H1 (cell line): ENCODE data around the gene CABP1. TPM values are rescaled to one million over a fixed set of nuclear protein-coding genes. Genes with fewer than 3 reads are reported as not detected.

Experiments used
- CTCF ChIA-PET: fragments of 300-600 bp; sonication (Branson Sonifier 250); formaldehyde crosslinking; loops from one replicate; lab custom pipeline; 2021; ENCODE audit not compliant: partially characterized antibody; lab: Charles Lee
- POLR2A ChIA-PET: fragments of 300-600 bp; sonication (Branson Sonifier 250); formaldehyde crosslinking; loops from one replicate; lab custom pipeline; 2021; ENCODE audit warnings: inconsistent platforms; ENCODE audit not compliant: partially characterized antibody; lab: Charles Lee
- DNase-seq, 2 experiments: peaks; one replicate each; pipeline versions ENCODE4 v3.0.0 to v3.0.0-alpha.2; 2010 to 2022; ENCODE audit warnings: low spot score in 2 of 2, low read depth in 1 of 2, mixed read lengths in 1 of 2
- FAIRE-seq: peaks from 2 replicates; lab custom pipeline; 2011; peaks lifted over from hg19 to GRCh38; lab: Jason Lieb, UNC
- H2AFZ ChIP-seq: 2 replicates; pipeline ENCODE4 v1.8.1; 2012; ENCODE audit warnings: low read length, inconsistent platforms
- H2AK5ac ChIP-seq: 2 replicates; pipeline ENCODE4 v1.6.1; 2013; ENCODE audit warnings: low read depth, low read length
- H2BK120ac ChIP-seq: replicated peaks from 2 replicates; pipeline ENCODE3; 2013; ENCODE audit warnings: low read depth, low read length, inconsistent platforms
- H2BK12ac ChIP-seq: 2 replicates; pipeline ENCODE4 v1.6.1; 2013; ENCODE audit warnings: low read depth, low read length
- H2BK15ac ChIP-seq: 2 replicates; pipeline ENCODE4 v1.6.1; 2013; ENCODE audit warnings: low read length
- H2BK20ac ChIP-seq: 2 replicates; pipeline ENCODE4 v1.6.1; 2013; ENCODE audit warnings: low read length
- H2BK5ac ChIP-seq: 2 replicates; pipeline ENCODE4 v1.6.1; 2013; ENCODE audit warnings: low read depth, low read length
- H3K14ac ChIP-seq: 2 replicates; pipeline ENCODE4 v1.6.1; 2013; ENCODE audit warnings: inconsistent platforms; ENCODE audit not compliant: insufficient read length
- H3K18ac ChIP-seq: 2 replicates; pipeline ENCODE4 v1.6.1; 2013; ENCODE audit warnings: low read length; ENCODE audit errors: extremely low read depth
- H3K23ac ChIP-seq: 2 replicates; pipeline ENCODE4 v1.6.1; 2013; ENCODE audit warnings: inconsistent platforms; ENCODE audit not compliant: insufficient read length
- H3K23me2 ChIP-seq: 2 replicates; pipeline ENCODE4 v1.6.1; 2013; ENCODE audit warnings: low read depth, low read length
- H3K27ac ChIP-seq: 2 replicates; pipeline ENCODE4 v1.6.1; 2011; ENCODE audit warnings: low read depth, low read length, inconsistent platforms
- H3K27me3 ChIP-seq, 4 experiments: replicated peaks in 1 of 4; 1 replicate in 1 of 4; 2 replicates in 3 of 4; pipeline versions ENCODE4 v1.6.1 to v1.8.1; 2011 to 2013; ENCODE audit warnings: low read length in 3 of 4, mild to moderate bottlenecking in 3 of 4, inconsistent platforms in 2 of 4, mixed read lengths in 2 of 4, moderate library complexity in 1 of 4; ENCODE audit not compliant: control insufficient read depth in 3 of 4, insufficient read depth in 3 of 4; ENCODE audit errors: extremely low read depth in 1 of 4
- H3K36me3 ChIP-seq, 4 experiments: 2 replicates each; pipeline versions ENCODE4 v1.6.1 to v1.8.1; 2011 to 2013; ENCODE audit warnings: mild to moderate bottlenecking in 4 of 4, low read length in 3 of 4, moderate library complexity in 2 of 4, control low read depth in 1 of 4, inconsistent platforms in 1 of 4; ENCODE audit not compliant: insufficient read depth in 4 of 4, control insufficient read depth in 2 of 4
- H3K4ac ChIP-seq: replicated peaks from 2 replicates; pipeline ENCODE3; 2013; ENCODE audit warnings: low read length, low read depth, mixed read lengths, inconsistent platforms; ENCODE audit not compliant: insufficient read length
- H3K4me1 ChIP-seq, 4 experiments: replicated peaks in 1 of 4; 1 replicate in 1 of 4; 2 replicates in 3 of 4; pipeline versions ENCODE4 v1.6.1 to v1.8.1; 2011 to 2013; ENCODE audit warnings: low read length in 3 of 4, inconsistent platforms in 2 of 4, mixed read lengths in 1 of 4; ENCODE audit not compliant: insufficient read depth in 4 of 4, control insufficient read depth in 3 of 4
- H3K4me2 ChIP-seq, 2 experiments: 2 replicates each; pipeline versions ENCODE4 v1.6.1 to v1.8.1; 2011 to 2013; ENCODE audit warnings: low read depth in 2 of 2, low read length in 2 of 2, control low read depth in 1 of 2, inconsistent platforms in 1 of 2, mild to moderate bottlenecking in 1 of 2; ENCODE audit not compliant: insufficient read depth in 1 of 2
- H3K4me3 ChIP-seq, 4 experiments: fragments of 200-600, 300-600 bp in 1 of 4; sonication (generic), shearing (Covaris generic), sonication (Bioruptor Twin) in 1 of 4; 2 replicates each; pipeline versions ENCODE4 v1.5.1 to v1.8.1; 2011 to 2016; ENCODE audit warnings: low read length in 4 of 4, low read depth in 3 of 4, control low read depth in 2 of 4, inconsistent platforms in 2 of 4, mild to moderate bottlenecking in 2 of 4, mixed read lengths in 1 of 4, moderate library complexity in 1 of 4; ENCODE audit not compliant: insufficient read depth in 2 of 4; ENCODE audit errors: extremely low read depth in 1 of 4
- H3K56ac ChIP-seq: replicated peaks from 2 replicates; pipeline ENCODE3; 2013; ENCODE audit warnings: low read depth, mild to moderate bottlenecking, mixed read lengths, low read length, inconsistent platforms; ENCODE audit not compliant: insufficient read length
- H3K79me1 ChIP-seq: 2 replicates; pipeline ENCODE4 v1.6.1; 2013; ENCODE audit warnings: low read depth, low read length, control low read depth
- H3K79me2 ChIP-seq, 2 experiments: 2 replicates each; pipeline versions ENCODE4 v1.6.1 to v1.8.1; 2012 to 2013; ENCODE audit warnings: low read length in 2 of 2, mild to moderate bottlenecking in 2 of 2, inconsistent platforms in 1 of 2; ENCODE audit not compliant: insufficient read depth in 2 of 2, control insufficient read depth in 1 of 2
- H3K9ac ChIP-seq, 4 experiments: replicated peaks in 1 of 4; 1 replicate in 1 of 4; 2 replicates in 3 of 4; pipeline versions ENCODE4 v1.6.1 to v1.8.1; 2011 to 2013; ENCODE audit warnings: low read depth in 3 of 4, low read length in 3 of 4, control low read depth in 2 of 4, mild to moderate bottlenecking in 2 of 4, moderate library complexity in 2 of 4, inconsistent platforms in 1 of 4; ENCODE audit errors: extremely low read depth in 1 of 4
- H3K9me3 ChIP-seq, 2 experiments: 2 replicates each; pipeline versions ENCODE4 v1.6.1 to v1.8.1; 2012 to 2013; ENCODE audit warnings: mild to moderate bottlenecking in 2 of 2, moderate library complexity in 2 of 2, control low read depth in 1 of 2, inconsistent platforms in 1 of 2, low read depth in 1 of 2, low read length in 1 of 2, mixed read lengths in 1 of 2; ENCODE audit not compliant: insufficient read depth in 2 of 2
- H4K20me1 ChIP-seq, 2 experiments: replicated peaks in 1 of 2; 2 replicates each; pipeline versions ENCODE3 to v1.8.1; 2011 to 2013; ENCODE audit warnings: inconsistent platforms in 2 of 2, low read length in 2 of 2, mild to moderate bottlenecking in 1 of 2; ENCODE audit not compliant: insufficient read depth in 2 of 2, control insufficient read depth in 1 of 2
- H4K5ac ChIP-seq: 2 replicates; pipeline ENCODE4 v1.6.1; 2013; ENCODE audit warnings: low read length, low read depth, mixed read lengths, inconsistent platforms; ENCODE audit not compliant: insufficient read length
- H4K8ac ChIP-seq: 2 replicates; pipeline ENCODE4 v1.8.0; 2013; ENCODE audit warnings: mild to moderate bottlenecking, moderate library complexity, low read length, inconsistent platforms; ENCODE audit not compliant: insufficient read depth; ENCODE audit errors: extremely low read depth
- H4K91ac ChIP-seq: replicated peaks from 2 replicates; pipeline ENCODE3; 2013; ENCODE audit warnings: low read length, mixed read lengths, inconsistent platforms; ENCODE audit not compliant: insufficient read length
- ATF3 ChIP-seq: IDR thresholded peaks from 2 replicates; pipeline ENCODE4 v1.6.1; 2011; ENCODE audit warnings: low read depth, mild to moderate bottlenecking, low read length; ENCODE audit not compliant: insufficient read depth
- BACH1 ChIP-seq: IDR thresholded peaks from 2 replicates; pipeline ENCODE4 v1.6.1; 2012; ENCODE audit warnings: low read length, improper control_type of control experiment
- BRCA1 ChIP-seq: IDR thresholded peaks from 2 replicates; pipeline ENCODE4 v1.6.1; 2012; ENCODE audit warnings: low read depth, low read length, improper control_type of control experiment
- CBX5 ChIP-seq: fragments of 300-800, 300-1000 bp; sonication (generic); IDR thresholded peaks from 2 replicates; pipeline ENCODE4 v1.7.1; 2016; ENCODE audit warnings: antibody characterized with exemption, low read length, low read depth
- FOSL1 ChIP-seq: IDR thresholded peaks from 2 replicates; pipeline ENCODE4 v1.6.1; 2011; ENCODE audit warnings: mild to moderate bottlenecking, low read depth, low read length, moderate library complexity; ENCODE audit not compliant: insufficient read depth
- GTF2F1 ChIP-seq: IDR thresholded peaks from 2 replicates; pipeline ENCODE4 v1.6.1; 2012; ENCODE audit warnings: low read depth, low read length, improper control_type of control experiment, borderline replicate concordance
- HDAC6 ChIP-seq: IDR thresholded peaks from one replicate; pipeline ENCODE4 v1.7.1; 2012; ENCODE audit warnings: low read depth, mild to moderate bottlenecking, inconsistent platforms, low read length, moderate library complexity
- JUN ChIP-seq: IDR thresholded peaks from 2 replicates; pipeline ENCODE4 v1.6.1; 2011; ENCODE audit warnings: low read depth, mild to moderate bottlenecking, improper control_type of control experiment, low read length
- MAFK ChIP-seq: IDR thresholded peaks from 2 replicates; pipeline ENCODE4 v1.6.1; 2012; ENCODE audit warnings: low read depth, mild to moderate bottlenecking, improper control_type of control experiment, low read length
- NANOG ChIP-seq: IDR thresholded peaks from 2 replicates; pipeline ENCODE4 v1.6.1; 2011; ENCODE audit warnings: low read length, low read depth, mild to moderate bottlenecking, inconsistent platforms; ENCODE audit not compliant: insufficient read depth, poor library complexity, severe bottlenecking
- POU5F1 ChIP-seq: IDR thresholded peaks from 2 replicates; pipeline ENCODE4 v1.6.1; 2011; ENCODE audit warnings: low read depth, mild to moderate bottlenecking, low read length, moderate library complexity
- SP1 ChIP-seq: IDR thresholded peaks from 2 replicates; pipeline ENCODE4 v1.6.1; 2011; ENCODE audit warnings: low read depth, low read length
- TCF12 ChIP-seq: IDR thresholded peaks from 2 replicates; pipeline ENCODE4 v1.6.1; 2011; ENCODE audit warnings: low read depth, mild to moderate bottlenecking, low read length
- whole genome bisulfite sequencing, 2 experiments: shearing (Covaris generic) in 1 of 2; methylation state at CpG; one replicate each; pipeline versions ENCODE4 v1.1.6 to v1.1.7; 2013 to 2015; ENCODE audit warnings: low lambda C conversion rate in 2 of 2, mixed read lengths in 2 of 2, inconsistent platforms in 1 of 2, low coverage in 1 of 2, missing lambda C conversion rate in 1 of 2; ENCODE audit not compliant: insufficient replicate concordance in 2 of 2, insufficient coverage in 1 of 2, insufficient read length in 1 of 2; ENCODE audit errors: extremely low coverage in 1 of 2, missing lambda C conversion rate in 1 of 2; 5-methylcytosine and 5-hydroxymethylcytosine counted together
- polyA plus RNA-seq, 7 experiments: library from polyadenylated mRNA; depleted of rRNA in 3 of 7; stranded (reverse) in 5 of 7; unstranded in 2 of 7; fragments of >200 nt in 5 of 7; fragments of 200-250 nt in 2 of 7; gene quantifications; 1 replicate in 5 of 7; 2 replicates in 1 of 7; 4 replicates in 1 of 7; pipeline versions ENCODE4 v1.2.1 to v1.2.3, GENCODE V29; 2011 to 2013; ENCODE audit warnings: missing spikeins in 2 of 7, mixed read lengths in 2 of 7
- total RNA-seq: library from RNA; stranded (reverse); fragmentation: NEBNext Ultra II Directional; extraction: Animal tissue kit (Norgen Biotek cat#: 25700); gene quantifications from 2 replicates; pipeline ENCODE4 v1.2.1, GENCODE V29; 2021
- TF ChIP-seq, protein P1 (sequence below): IDR thresholded peaks from 2 replicates; pipeline ENCODE4 v1.6.1; 2011; ENCODE audit warnings: low read length, improper control_type of control experiment

Gene CABP1
- total and polyA plus RNA-seq, 2 of the 8 experiments (the other 6 are each of a cell fraction or from before 2014, with no cell fraction given): 3.9 to 7.4 TPM

DNA sequence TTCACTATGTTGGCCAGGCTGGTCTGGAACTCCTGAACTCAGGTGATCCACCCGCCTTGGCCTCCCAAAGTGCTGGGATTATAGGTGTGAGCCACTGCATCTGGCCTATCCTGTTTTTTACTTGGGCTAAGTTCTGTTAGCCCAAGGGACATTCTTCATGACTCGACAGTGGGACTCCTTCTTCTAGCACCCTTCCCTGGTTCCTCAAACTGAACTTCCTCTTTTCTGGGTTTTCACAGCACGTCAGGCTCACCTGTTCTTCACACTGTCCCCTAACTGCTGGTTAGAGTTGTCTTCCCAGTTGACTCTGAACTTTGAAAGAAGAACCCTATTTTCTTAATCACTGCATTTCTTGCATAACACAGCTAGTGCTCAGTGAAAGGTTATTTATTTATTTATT is 22.5 kb downstream of the CABP1 start:
- Histone ChIP-seq H3K23ac (no peak overlapping the region), H3K79me2 (no peaks in the 10 kb centered on the region), H3K56ac (no peak overlapping the region), H4K5ac (no peak overlapping the region), H3K27ac (no peak overlapping the region), H3K14ac (no peak overlapping the region), H2BK15ac (no peak overlapping the region), H2BK12ac (no peak overlapping the region), H3K4me1 (peaks cover 0 to 2% (median under 1%) of the 10 kb centered on the region in 4 experiments; a peak in 1 of 7 replicates), H3K4me3 (no peak overlapping the region), H4K20me1 (peaks cover 0 to 2% of the 10 kb centered on the region in 2 experiments), H3K4ac (no peak overlapping the region), H4K8ac (no peak overlapping the region), H3K9me3 (no peaks in the 10 kb centered on the region), H3K4me2 (no peak overlapping the region), H3K9ac (no peak overlapping the region), H3K27me3 (no peaks in the 10 kb centered on the region), H3K79me1 (no peaks in the 10 kb centered on the region), H3K23me2 (peaks cover 4% of the 10 kb centered on the region; the same call in 1 of the 2 replicates), H2AK5ac (no peak overlapping the region), H4K91ac (no peak overlapping the region), H2BK5ac (no peak overlapping the region), H2BK120ac (no peak overlapping the region), H3K18ac (no peak overlapping the region), H2AFZ (no peak overlapping the region), H3K36me3 (no peaks in the 10 kb centered on the region), H2BK20ac (no peak overlapping the region)
- ChIA-PET POLR2A (no interaction called here), CTCF (interaction anchor here (3.1 kb wide), 1 partner anchor 15 kb away, joined by 41 read pairs; no protein-coding TSS in a partner anchor)
- no peak for FAIRE-seq
- no peak for DNase-seq
- 91% methylated on average over 3 of the region's 3 CpGs; no CpG with 5 or more reads in 1 of the 2 experiments for WGBS, 2 experiments
- TF ChIP-seq MAFK (no peak), BRCA1 (no peak), NANOG (no peak), TCF12 (no peak), BACH1 (no peak), POU5F1 (no peak), ATF3 (no peak), HDAC6 (no peak), GTF2F1 (no peak), FOSL1 (no peak), JUN (no peak), SP1 (no peak), CBX5 (no peak)
- TF ChIP-seq, protein P1, sequence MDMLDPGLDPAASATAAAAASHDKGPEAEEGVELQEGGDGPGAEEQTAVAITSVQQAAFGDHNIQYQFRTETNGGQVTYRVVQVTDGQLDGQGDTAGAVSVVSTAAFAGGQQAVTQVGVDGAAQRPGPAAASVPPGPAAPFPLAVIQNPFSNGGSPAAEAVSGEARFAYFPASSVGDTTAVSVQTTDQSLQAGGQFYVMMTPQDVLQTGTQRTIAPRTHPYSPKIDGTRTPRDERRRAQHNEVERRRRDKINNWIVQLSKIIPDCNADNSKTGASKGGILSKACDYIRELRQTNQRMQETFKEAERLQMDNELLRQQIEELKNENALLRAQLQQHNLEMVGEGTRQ: no peak
